Sigmoid colon (tissue), 7 donors: ENCODE results near the gene TANGO6. TPM values are rescaled to one million over a fixed set of nuclear protein-coding genes. Genes with fewer than 3 reads are reported as not detected.

Experiments
- DNase-seq: peaks from one replicate; pipeline ENCODE4 v3.0.0-alpha.2; 2019
- H3K27ac ChIP-seq, 4 donors: fragments of 200-600 bp; sonication (generic); one replicate each; pipeline ENCODE4 v1.5.1; 2016 to 2019; ENCODE audit warnings: mild to moderate bottlenecking in 1 of 4
- H3K27me3 ChIP-seq, 3 donors: fragments of 200-600 bp; sonication (generic); one replicate each; pipeline ENCODE4 v1.5.1; 2019; ENCODE audit warnings: mild to moderate bottlenecking in 1 of 3
- H3K36me3 ChIP-seq, 4 donors: fragments of 200-600 bp; sonication (generic); one replicate each; pipeline ENCODE4 v1.5.1; 2016 to 2019
- H3K4me1 ChIP-seq, 4 donors: fragments of 200-600 bp; sonication (generic); one replicate each; pipeline ENCODE4 v1.5.1; 2017 to 2019
- H3K4me3 ChIP-seq, 4 donors: fragments of 200-600 bp; sonication (generic); one replicate each; pipeline ENCODE4 v1.5.1; 2017 to 2019; ENCODE audit warnings: mild to moderate bottlenecking in 2 of 4, moderate library complexity in 1 of 4
- H3K9me3 ChIP-seq, 4 donors: fragments of 200-600 bp in 3 of 4; sonication (generic) in 3 of 4; one replicate each; pipeline versions ENCODE4 v1.5.1 to v1.6.1; 2013 to 2019
- CTCF ChIP-seq, 4 experiments: fragments of 450-650 bp in 3 of 4; fragments of 200-600 bp in 1 of 4; IDR thresholded peaks; one replicate each; pipeline ENCODE4 v1.5.1; 2016 to 2019; ENCODE audit warnings: antibody characterized with exemption in 4 of 4, mild to moderate bottlenecking in 3 of 4, moderate library complexity in 2 of 4
- EP300 ChIP-seq, 4 donors: sonication (generic); formaldehyde crosslinking; IDR thresholded peaks; one replicate each; pipeline ENCODE4 v1.6.1; 2017; ENCODE audit warnings: antibody characterized with exemption in 4 of 4
- POLR2A ChIP-seq, 2 donors: fragments of 450-650 bp; IDR thresholded peaks; one replicate each; pipeline ENCODE4 v1.6.1; 2016; ENCODE audit warnings: antibody characterized with exemption in 2 of 2, mild to moderate bottlenecking in 2 of 2, moderate library complexity in 2 of 2
- POLR2AphosphoS5 ChIP-seq, 4 donors: sonication (generic); formaldehyde crosslinking; IDR thresholded peaks; one replicate each; pipeline ENCODE4 v1.6.1; 2017; ENCODE audit warnings: antibody characterized with exemption in 4 of 4
- WGBS, 2 donors: extraction: QIAGEN DNeasy Blood & Tissue Kit; methylation state at CpG; one replicate each; pipeline ENCODE4 v1.1.7; 2013; 5-methylcytosine and 5-hydroxymethylcytosine counted together
- intact Hi-C: fragments of 100-400 bp; cut with DNase I; formaldehyde crosslinking; loops from one replicate; pipeline ENCODE4 v1.15.1; 2023
- polyA plus RNA-seq, 3 donors: library from polyadenylated mRNA; stranded (reverse); fragments of 200-250 nt; gene quantifications; one replicate each; pipeline ENCODE4 v1.2.3, GENCODE V29; 2013
- small RNA-seq, 3 donors: library from RNA; depleted of rRNA; stranded (forward); fragments of <200 nt; gene quantifications; one replicate each; pipeline ENCODE3, GENCODE V24; 2016
- total RNA-seq, 4 donors: library from RNA; depleted of rRNA; stranded (reverse); fragments of >200 nt; gene quantifications; one replicate each; pipeline ENCODE4 v1.1.0, GENCODE V29; 2016
- donor health status: healthy with polysubstance abuse.
- donor health status: Bipolar disorder and iron deficiency.
- donor health status: healthy.

TANGO6 gene
- total and polyA plus RNA-seq, 7 donors: 0.92 to 23.5 (median 16.0) TPM

GRCh38 chr16:69133373-69133954 is 290.1 kb downstream of the TANGO6 start:
- H3K27ac ChIP-seq: peak overlapping the region in 3 of 4 donors; percentile 90 to 96 (median 90)

More at GRCh38 chr16:69133373-69133954, 290.1 kb downstream of the TANGO6 start:
- H3K9me3 ChIP-seq: no peaks in the 10 kb centered on the region
- 11 to 40% methylated on average over 5 of the region's 5 CpGs for WGBS, 2 donors
- H3K36me3 ChIP-seq: peaks cover 0 to 20% (median 1%) of the 10 kb centered on the region in 4 donors
- intact Hi-C loops: loop anchor here (5.0 kb wide), 2 partner anchors 286 to 606 kb away; no protein-coding TSS in a partner anchor
- H3K27me3 ChIP-seq: no peaks in the 10 kb centered on the region
- TF ChIP-seq POLR2A (IDR thresholded peaks at IDR 0.05) (no peak), CTCF (IDR thresholded peaks at IDR 0.05) (no peak), EP300 (IDR thresholded peaks at IDR 0.05) (no peak), POLR2AphosphoS5 (IDR thresholded peaks at IDR 0.05) (no peak)
- H3K4me3 ChIP-seq: peak overlapping the region; percentile 82 to 98 (median 88)
- H3K4me1 ChIP-seq: peaks cover 0 to 37% (median 24%) of the 10 kb centered on the region in 4 donors
- DNase-seq: no peak

Small RNA genes within 50 kb of the gene (small RNA-seq; reads per million reads assigned to genes)
- gene RF00019 (0 reads per million in 3 donors), gene RF00066 (0 reads per million in 3 donors), gene RNU6-898P (0 reads per million in 3 donors)

Other genes starting within 250 kb of the TANGO6 start
- gene CDH3, start 198.2 kb upstream of the TANGO6 start, total RNA-seq: 1 to 10 TPM in 1 of 4 donors, under 1 TPM in 2, not detected in 1; under 0.01 to 2.4 (median 0.49) TPM
- 1 to 10 TPM in 1 of 3 donors, not detected in 2; 4.9 TPM for gene CDH3, start 198.2 kb upstream of the TANGO6 start, polyA plus RNA-seq
- 1 to 10 TPM in 2 of 4 donors, under 1 TPM in 1, not detected in 1; 0.14 to 1.4 (median 1.1) TPM for gene CDH1, start 106.2 kb upstream of the TANGO6 start, total RNA-seq
- gene CDH1, start 106.2 kb upstream of the TANGO6 start, polyA plus RNA-seq: 100 to 1,000 TPM in 1 of 3 donors, 10 to 100 TPM in 2; 29.4 to 163 (median 49.0) TPM